Subcutaneous adipose tissue (tissue), 4 donors: ENCODE data around the gene MIA. TPM values are rescaled to one million over a fixed set of nuclear protein-coding genes. Genes with fewer than 3 reads are reported as not detected.

Experiments used
- CTCF ChIP-seq: fragments of 450-650 bp; IDR thresholded peaks from one replicate; pipeline ENCODE4 v1.5.1; 2016; ENCODE audit warnings: low read depth, mild to moderate bottlenecking, control low read depth, antibody characterized with exemption, moderate library complexity
- total RNA-seq, 4 donors: library from RNA; depleted of rRNA; stranded (reverse); fragments of >200 nt; gene quantifications; one replicate each; pipeline ENCODE4 v1.1.0, GENCODE V29; 2016

The MIA gene
- total RNA-seq, 4 donors from 2014 or later = not detected

- no peak for TF ChIP-seq CTCF
Measured at GRCh38 chr19:40786060-40787037, 11.0 kb downstream of the MIA start.

GRCh38 chr19:40791349-40791748 lies 16.0 kb downstream of the MIA start:
- no peak for TF ChIP-seq CTCF

GRCh38 chr19:40791996-40792395 lies 16.7 kb downstream of the MIA start:
- TF ChIP-seq CTCF = no peak

GRCh38 chr19:40797166-40797962 lies 22.0 kb downstream of the MIA start:
- no peak for TF ChIP-seq CTCF

GRCh38 chr19:40797963-40798682 lies 22.8 kb downstream of the MIA start:
- TF ChIP-seq CTCF = no peak

GRCh38 chr19:40798683-40799557 lies 23.6 kb downstream of the MIA start, which contains the start of gene EGLN2:
Gene EGLN2 (plus strand): TSS chr19:40799191. CDS start chr19:40800573, 1,382 bp downstream.
- TF ChIP-seq CTCF = no peak
